SK-N-SH treated with all-trans-retinoic acid at 6 μM for 48 hours (cell line): ENCODE data around the gene PRSS36.

Experiments used
- ARNTL ChIP-seq: fragments of 450-650 bp; formaldehyde crosslinking; IDR thresholded peaks from 2 replicates; pipeline ENCODE4 v1.5.0; 2020; ENCODE audit warnings: low read depth, mild to moderate bottlenecking, moderate library complexity, borderline replicate concordance
- BACH2 ChIP-seq: fragments of 250-450 bp; sonication (Bioruptor Pico); IDR thresholded peaks from 2 replicates; pipeline ENCODE4 v1.9.0; 2021; ENCODE audit warnings: mild to moderate bottlenecking, borderline replicate concordance
- CREB5 ChIP-seq: fragments of 250-450 bp; sonication (Bioruptor Pico); IDR thresholded peaks from 2 replicates; pipeline ENCODE4 v1.5.1; 2020; ENCODE audit warnings: low read depth, mild to moderate bottlenecking, moderate library complexity
- CSRNP3 ChIP-seq: fragments of 250-450 bp; sonication (Bioruptor Pico); IDR thresholded peaks from 2 replicates; pipeline ENCODE4 v1.5.1; 2021; ENCODE audit warnings: mild to moderate bottlenecking, moderate library complexity
- ESRRG ChIP-seq: fragments of 250-450 bp; sonication (Bioruptor Pico); IDR thresholded peaks from 2 replicates; pipeline ENCODE4 v1.6.1; 2021; ENCODE audit warnings: mild to moderate bottlenecking
- GLIS3 ChIP-seq: fragments of 250-450 bp; sonication (Bioruptor Pico); IDR thresholded peaks from 2 replicates; pipeline ENCODE4 v1.5.0; 2020; ENCODE audit warnings: mild to moderate bottlenecking, moderate library complexity
- PATZ1 ChIP-seq: fragments of 250-450 bp; sonication (Bioruptor Pico); IDR thresholded peaks from 2 replicates; pipeline ENCODE4 v1.8.0; 2020; ENCODE audit warnings: mild to moderate bottlenecking, moderate library complexity, borderline replicate concordance
- RARB ChIP-seq: fragments of 250-450 bp; sonication (Bioruptor Pico); IDR thresholded peaks from 2 replicates; pipeline ENCODE4 v1.8.0; 2021; ENCODE audit warnings: mild to moderate bottlenecking, moderate library complexity
- TCF4 ChIP-seq: fragments of 250-450 bp; sonication (Bioruptor Pico); IDR thresholded peaks from 2 replicates; pipeline ENCODE4 v1.8.0; 2021; ENCODE audit warnings: mild to moderate bottlenecking, moderate library complexity, borderline replicate concordance
- TOX ChIP-seq: fragments of 250-450 bp; sonication (Bioruptor Pico); IDR thresholded peaks from 2 replicates; pipeline ENCODE4 v1.8.0; 2021; ENCODE audit warnings: mild to moderate bottlenecking, moderate library complexity, borderline replicate concordance
- ZFP3 ChIP-seq: fragments of 250-450 bp; sonication (Bioruptor Pico); IDR thresholded peaks from 2 replicates; pipeline ENCODE4 v1.5.0; 2020; ENCODE audit warnings: mild to moderate bottlenecking, moderate library complexity
- ZNF70 ChIP-seq: fragments of 450-650 bp; formaldehyde crosslinking; IDR thresholded peaks from 2 replicates; pipeline ENCODE4 v1.5.0; 2020; ENCODE audit warnings: mild to moderate bottlenecking, moderate library complexity
- ZNF8 ChIP-seq: fragments of 450-650 bp; formaldehyde crosslinking; IDR thresholded peaks from 2 replicates; pipeline ENCODE4 v1.5.0; 2020; ENCODE audit warnings: mild to moderate bottlenecking, moderate library complexity

GRCh38 chr16:31143694-31144148, 6.1 kb downstream of the PRSS36 start:
- TF ChIP-seq PATZ1 (CRISPR knock-in tag) (no peak), ZNF8 (CRISPR knock-in tag) (no peak), ZFP3 (no peak), CSRNP3 (CRISPR knock-in tag) (no peak), BACH2 (CRISPR knock-in tag) (no peak), TCF4 (CRISPR knock-in tag) (no peak), ZNF70 (CRISPR knock-in tag) (no peak), ESRRG (CRISPR knock-in tag) (no peak), CREB5 (CRISPR knock-in tag) (no peak), RARB (CRISPR knock-in tag) (no peak), ARNTL (CRISPR knock-in tag) (no peak), TOX (CRISPR knock-in tag) (no peak), GLIS3 (no peak)
